ENCODE measurements around the gene PCSK2. TPM values are rescaled to one million over a fixed set of nuclear protein-coding genes. Genes with fewer than 3 reads are reported as not detected.

The PCSK2 gene
- total and polyA plus RNA-seq, 10 donors = 0.06 to 0.17 (median 0.16) TPM; not detected in 3

DNA sequence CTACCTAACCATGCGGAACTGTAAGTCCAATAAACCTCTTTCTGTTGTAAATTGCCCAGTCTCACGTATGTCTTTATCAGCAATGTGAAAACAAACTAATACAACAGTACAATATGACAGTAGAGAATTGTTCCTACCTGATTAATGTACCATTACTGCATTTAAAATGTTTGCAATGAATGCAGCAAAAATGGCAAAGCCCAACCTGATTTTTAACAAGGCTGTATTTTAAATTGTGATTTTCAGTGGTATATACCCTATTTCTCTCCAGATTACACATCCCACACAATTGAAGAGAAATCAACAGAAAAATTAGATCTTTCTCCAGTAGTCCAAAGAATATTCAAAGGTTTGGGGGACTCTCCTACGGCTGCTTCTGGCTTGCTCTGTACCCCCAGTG, 3.3 kb upstream of the PCSK2 start:
- Histone ChIP-seq H3K27me3 (replicated peaks in 1 of 7) (peaks cover 0 to 62% (median 43%) of the 10 kb centered on the region in 7 donors), H3K4me1 (peaks cover 0 to 22% (median 7%) of the 10 kb centered on the region in 6 donors), H3K4me3 (no peak overlapping the region), H3K9me3 (no peaks in the 10 kb centered on the region), H3K27ac (no peak overlapping the region), H3K36me3 (no peaks in the 10 kb centered on the region)
- TF ChIP-seq, protein P1, sequence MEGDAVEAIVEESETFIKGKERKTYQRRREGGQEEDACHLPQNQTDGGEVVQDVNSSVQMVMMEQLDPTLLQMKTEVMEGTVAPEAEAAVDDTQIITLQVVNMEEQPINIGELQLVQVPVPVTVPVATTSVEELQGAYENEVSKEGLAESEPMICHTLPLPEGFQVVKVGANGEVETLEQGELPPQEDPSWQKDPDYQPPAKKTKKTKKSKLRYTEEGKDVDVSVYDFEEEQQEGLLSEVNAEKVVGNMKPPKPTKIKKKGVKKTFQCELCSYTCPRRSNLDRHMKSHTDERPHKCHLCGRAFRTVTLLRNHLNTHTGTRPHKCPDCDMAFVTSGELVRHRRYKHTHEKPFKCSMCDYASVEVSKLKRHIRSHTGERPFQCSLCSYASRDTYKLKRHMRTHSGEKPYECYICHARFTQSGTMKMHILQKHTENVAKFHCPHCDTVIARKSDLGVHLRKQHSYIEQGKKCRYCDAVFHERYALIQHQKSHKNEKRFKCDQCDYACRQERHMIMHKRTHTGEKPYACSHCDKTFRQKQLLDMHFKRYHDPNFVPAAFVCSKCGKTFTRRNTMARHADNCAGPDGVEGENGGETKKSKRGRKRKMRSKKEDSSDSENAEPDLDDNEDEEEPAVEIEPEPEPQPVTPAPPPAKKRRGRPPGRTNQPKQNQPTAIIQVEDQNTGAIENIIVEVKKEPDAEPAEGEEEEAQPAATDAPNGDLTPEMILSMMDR (IDR thresholded peaks at IDR 0.05 in 8 of 11, conservative IDR thresholded peaks at IDR 0.05 in 3 of 11) = no peak
- TF ChIP-seq POLR2A (IDR thresholded peaks at IDR 0.05) (no peak), POLR2AphosphoS5 (IDR thresholded peaks at IDR 0.05) (no peak)
- 73 to 81% (median 81%) methylated on average over 3 of the region's 3 CpGs for WGBS, 5 donors
- intact Hi-C loops (cut with DNase I; ENCODE audit: low total_unique reads) = no loop called here
- DNase-seq = no peak

DNA sequence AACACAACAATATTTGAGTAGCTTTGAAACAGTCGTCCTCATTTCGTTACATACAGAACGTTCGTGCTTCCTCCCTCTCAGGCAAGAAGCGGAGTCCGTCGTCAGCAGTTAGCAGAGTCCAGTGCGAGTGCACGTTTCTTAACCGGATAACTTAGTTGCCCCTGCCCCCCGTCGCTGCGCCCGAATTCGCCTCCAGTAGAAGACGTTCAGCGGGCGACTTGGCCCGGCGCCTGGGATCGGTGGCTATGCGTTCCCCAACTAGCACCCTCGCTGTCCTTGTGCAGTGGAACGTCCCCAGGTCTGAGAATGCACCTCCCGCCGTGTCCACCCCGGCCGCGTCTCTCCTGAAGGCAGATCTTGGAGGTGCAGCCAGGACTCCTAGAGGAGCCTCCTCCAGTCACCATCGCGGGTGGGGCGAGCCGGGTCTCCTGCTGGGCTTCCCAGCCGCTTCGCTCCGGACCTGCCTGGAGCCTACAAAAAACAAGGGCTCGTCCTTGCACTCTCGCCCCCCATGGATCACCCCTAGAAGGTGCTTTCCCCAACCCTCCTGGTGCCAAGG, 910 bp upstream of the PCSK2 start:
- no peak for TF ChIP-seq POLR2A (IDR thresholded peaks at IDR 0.05)
- H3K4me3 ChIP-seq = peak overlapping the region in 6 of 8 donors; percentile 8 to 56 (median 20)
- H3K27me3 ChIP-seq (replicated peaks in 1 of 7) = peaks cover 0 to 86% (median 54%) of the 10 kb centered on the region in 7 donors
- no peaks in the 10 kb centered on the region for H3K36me3 ChIP-seq
- intact Hi-C loops (cut with DNase I; ENCODE audit: low total_unique reads) = no loop called here
- peak; percentile 72 for DNase-seq
- H3K4me1 ChIP-seq = peaks cover 0 to 22% (median 7%) of the 10 kb centered on the region in 6 donors
- no peak overlapping the region for H3K27ac ChIP-seq
- no peaks in the 10 kb centered on the region for H3K9me3 ChIP-seq
- WGBS, 5 donors = 4 to 7% (median 4%) methylated on average over 28 to 38 of the region's 38 CpGs

DNA sequence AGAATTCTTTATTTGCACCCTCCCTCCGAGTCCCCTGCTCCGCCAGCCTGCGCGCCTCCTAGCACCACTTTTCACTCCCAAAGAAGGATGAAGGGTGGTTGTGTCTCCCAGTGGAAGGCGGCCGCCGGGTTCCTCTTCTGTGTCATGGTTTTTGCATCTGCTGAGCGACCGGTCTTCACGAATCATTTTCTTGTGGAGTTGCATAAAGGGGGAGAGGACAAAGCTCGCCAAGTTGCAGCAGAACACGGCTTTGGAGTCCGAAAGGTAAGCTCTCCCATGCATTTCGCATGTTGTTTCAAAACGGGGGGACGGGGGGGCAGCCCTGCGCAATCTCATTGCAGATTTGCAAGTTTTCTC, 357 bp downstream of the PCSK2 start:
- H3K36me3 ChIP-seq = no peaks in the 10 kb centered on the region
- TF ChIP-seq POLR2AphosphoS5 (IDR thresholded peaks at IDR 0.05) = no peak
- no peak for TF ChIP-seq POLR2A (IDR thresholded peaks at IDR 0.05)
- TF ChIP-seq, protein P1 (IDR thresholded peaks at IDR 0.05 in 8 of 11, conservative IDR thresholded peaks at IDR 0.05 in 3 of 11) = no peak
- peak overlapping the region in 2 of 8 donors; percentile 35 to 56 for H3K4me3 ChIP-seq
- H3K27ac ChIP-seq = no peak overlapping the region
- 3 to 7% (median 6%) methylated on average over 17 of the region's 17 CpGs for WGBS, 5 donors
- intact Hi-C loops (cut with DNase I; ENCODE audit: low total_unique reads) = no loop called here
- no peaks in the 10 kb centered on the region for H3K9me3 ChIP-seq
- H3K27me3 ChIP-seq (replicated peaks in 1 of 7) = peaks cover 0 to 94% (median 54%) of the 10 kb centered on the region in 7 donors
- DNase-seq = no peak
- peaks cover 0 to 22% (median 7%) of the 10 kb centered on the region in 6 donors for H3K4me1 ChIP-seq

DNA sequence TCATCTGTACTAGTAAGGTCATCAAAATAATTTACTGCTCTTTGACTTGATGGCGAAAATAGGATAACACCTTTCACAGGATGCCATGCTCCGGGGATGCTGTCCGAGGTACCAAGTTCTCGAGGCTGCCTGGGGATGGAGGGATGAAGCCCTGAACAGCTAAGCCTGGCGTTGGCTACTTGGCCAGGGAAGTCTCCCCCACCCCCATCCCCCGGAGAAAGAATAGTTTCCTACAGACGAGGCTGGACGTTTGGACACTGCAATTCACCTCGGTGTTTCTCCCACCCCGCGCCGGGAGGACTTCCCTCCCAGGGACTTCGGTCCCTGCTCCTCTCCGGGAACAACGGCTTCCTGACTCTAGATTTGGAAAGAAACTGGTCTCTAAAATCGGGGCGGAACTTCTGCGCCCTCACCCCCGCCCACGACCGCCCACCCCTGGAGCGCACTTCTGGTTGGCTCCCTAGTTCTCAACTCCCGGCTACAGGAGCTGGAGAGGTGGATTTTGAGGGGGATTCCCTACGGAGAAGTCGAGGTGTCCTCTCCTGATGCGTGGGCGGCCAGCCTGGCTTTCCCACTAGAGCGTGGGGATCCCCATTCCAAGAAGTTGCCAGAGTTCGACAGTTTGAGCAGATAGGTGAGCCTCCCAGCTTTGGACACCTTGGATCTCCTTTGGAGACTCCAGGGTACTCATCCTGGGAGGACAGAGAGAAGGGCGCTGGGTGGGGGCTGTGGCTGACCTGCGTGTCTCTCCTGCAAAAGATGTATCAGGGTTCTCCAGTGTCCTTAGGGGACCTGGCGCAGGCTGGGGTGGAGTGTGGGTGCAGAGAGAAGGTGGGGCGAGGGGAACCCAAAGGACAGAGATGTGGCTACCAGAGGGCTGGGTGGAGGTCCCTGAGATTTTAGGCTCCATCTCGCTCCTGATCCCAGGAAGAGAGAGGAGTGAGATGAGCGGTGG, 1.1 kb downstream of the PCSK2 start:
- WGBS, 5 donors = 7 to 10% (median 9%) methylated on average over 25 to 35 of the region's 35 CpGs
- Histone ChIP-seq H3K9me3 (no peaks in the 10 kb centered on the region), H3K27me3 (replicated peaks in 1 of 7) (peaks cover 0 to 86% (median 54%) of the 10 kb centered on the region in 7 donors), H3K4me3 (no peak overlapping the region), H3K36me3 (no peaks in the 10 kb centered on the region), H3K27ac (no peak overlapping the region), H3K4me1 (peaks cover 0 to 22% (median 7%) of the 10 kb centered on the region in 6 donors)
- TF ChIP-seq POLR2AphosphoS5 (IDR thresholded peaks at IDR 0.05) (no peak), POLR2A (IDR thresholded peaks at IDR 0.05) (no peak)
- TF ChIP-seq, protein P1 (IDR thresholded peaks at IDR 0.05 in 8 of 11, conservative IDR thresholded peaks at IDR 0.05 in 3 of 11) = no peak
- DNase-seq = no peak
- intact Hi-C loops (cut with DNase I; ENCODE audit: low total_unique reads) = no loop called here

All from spleen (tissue), 11 donors.